HepG2 (cell line): Measurements from ENCODE around the gene ASCC3. TPM values are rescaled to one million over a fixed set of nuclear protein-coding genes. Genes with fewer than 3 reads are reported as not detected.

ENCODE experiments used
- CHD2 ChIP-seq: IDR thresholded peaks from 2 replicates; pipeline ENCODE4 v1.6.1; 2011; ENCODE audit warnings: low read depth, low read length, improper control_type of control experiment
- FOXA3 ChIP-seq: IDR thresholded peaks from 2 replicates; pipeline ENCODE4 v1.6.1; 2016; ENCODE audit warnings: missing genetic modification reagents, missing compliant biosample characterization
- GRHL1 ChIP-seq: sonication (generic); formaldehyde crosslinking; conservative IDR thresholded peaks from 2 replicates; pipeline ENCODE4 v1.8.0; 2022; ENCODE audit warnings: missing genetic modification reagents
- IRF1 ChIP-seq: sonication (generic); formaldehyde crosslinking; IDR thresholded peaks from 2 replicates; pipeline ENCODE4 v1.4.0; 2020; ENCODE audit warnings: low read depth, mild to moderate bottlenecking, missing genetic modification reagents
- MAF1 ChIP-seq: sonication (generic); formaldehyde crosslinking; IDR thresholded peaks from 2 replicates; pipeline ENCODE4 v1.5.0; 2020; ENCODE audit warnings: missing genetic modification reagents, borderline replicate concordance
- MAZ ChIP-seq, 2 experiments: sonication (generic) in 1 of 2; formaldehyde crosslinking in 1 of 2; IDR thresholded peaks; 2 replicates each; pipeline versions ENCODE4 v1.5.0 to v1.6.1; 2012 to 2020; ENCODE audit warnings: low read depth in 2 of 2, mild to moderate bottlenecking in 2 of 2, borderline replicate concordance in 1 of 2, improper control_type of control experiment in 1 of 2, low read length in 1 of 2, missing genetic modification reagents in 1 of 2, moderate library complexity in 1 of 2
- MYC ChIP-seq: sonication (generic); formaldehyde crosslinking; IDR thresholded peaks from 2 replicates; pipeline ENCODE4 v1.9.0; 2021; ENCODE audit warnings: missing genetic modification reagents, borderline replicate concordance
- PHF5A ChIP-seq: IDR thresholded peaks from one replicate; pipeline ENCODE4 v1.6.1; 2018; ENCODE audit warnings: low read depth, missing genetic modification reagents; ENCODE audit not compliant: unreplicated experiment
- RFX5 ChIP-seq: IDR thresholded peaks from 2 replicates; pipeline ENCODE4 v1.6.1; 2011; ENCODE audit warnings: low read depth, low read length, improper control_type of control experiment
- SIX4 ChIP-seq: sonication (generic); formaldehyde crosslinking; IDR thresholded peaks from 2 replicates; pipeline ENCODE4 v1.4.0; 2020; ENCODE audit warnings: missing genetic modification reagents
- TFE3 ChIP-seq: IDR thresholded peaks from 2 replicates; pipeline ENCODE4 v1.6.1; 2016
- ZFP36 ChIP-seq: fragments of 150-350 bp; IDR thresholded peaks from 2 replicates; pipeline ENCODE4 v1.6.1; 2018; ENCODE audit warnings: borderline replicate concordance, low read length, low read depth; ENCODE audit not compliant: partially characterized antibody
- ZFP62 ChIP-seq: sonication (generic); formaldehyde crosslinking; IDR thresholded peaks from 2 replicates; pipeline ENCODE4 v1.4.0; 2020; ENCODE audit warnings: missing genetic modification reagents
- ZFP82 ChIP-seq: sonication (generic); formaldehyde crosslinking; IDR thresholded peaks from 2 replicates; pipeline ENCODE4 v1.5.1; 2020; ENCODE audit warnings: mild to moderate bottlenecking, missing genetic modification reagents, borderline replicate concordance
- ZFP90 ChIP-seq: sonication (generic); formaldehyde crosslinking; IDR thresholded peaks from 2 replicates; pipeline ENCODE4 v1.8.0; 2022; ENCODE audit warnings: missing genetic modification reagents, mild to moderate bottlenecking, inconsistent platforms, borderline replicate concordance
- ZNF160 ChIP-seq: sonication (generic); formaldehyde crosslinking; IDR thresholded peaks from 2 replicates; pipeline ENCODE4 v1.8.0; 2022; ENCODE audit warnings: mild to moderate bottlenecking, inconsistent platforms, missing genetic modification reagents
- ZNF280B ChIP-seq: sonication (generic); formaldehyde crosslinking; IDR thresholded peaks from 2 replicates; pipeline ENCODE4 v1.5.0; 2020; ENCODE audit warnings: missing genetic modification reagents, mild to moderate bottlenecking, borderline replicate concordance
- ZNF282 ChIP-seq: fragments of 450-650 bp; IDR thresholded peaks from 2 replicates; pipeline ENCODE4 v1.6.1; 2018; ENCODE audit not compliant: partially characterized antibody
- ZNF362 ChIP-seq: sonication (generic); formaldehyde crosslinking; IDR thresholded peaks from 2 replicates; pipeline ENCODE4 v1.4.0; 2020; ENCODE audit warnings: missing genetic modification reagents, mild to moderate bottlenecking, borderline replicate concordance
- ZNF616 ChIP-seq: sonication (generic); formaldehyde crosslinking; IDR thresholded peaks from 2 replicates; pipeline ENCODE4 v1.5.0; 2020; ENCODE audit warnings: low read depth, mild to moderate bottlenecking, missing genetic modification reagents
- ZNF761 ChIP-seq: sonication (generic); formaldehyde crosslinking; conservative IDR thresholded peaks from 2 replicates; pipeline ENCODE4 v1.4.0; 2020; ENCODE audit warnings: mild to moderate bottlenecking, missing genetic modification reagents
- ZNF792 ChIP-seq: IDR thresholded peaks from 2 replicates; pipeline ENCODE4 v1.6.1; 2016
- polyA plus RNA-seq, 8 experiments: library from polyadenylated mRNA; depleted of rRNA in 3 of 8; stranded (reverse) in 7 of 8; unstranded in 1 of 8; fragments of >200 nt; fragmentation: Illumina TruSeq in 4 of 8; extraction: Trizol in 4 of 8; gene quantifications; 2 replicates each; pipeline versions ENCODE4 v1.2.1 to v1.2.3, GENCODE V29; 2011 to 2016; ENCODE audit warnings: low read depth in 4 of 8, missing spikeins in 1 of 8, mixed read lengths in 1 of 8; ENCODE audit not compliant: insufficient read depth in 1 of 8
- total RNA-seq, 5 experiments: library from RNA; depleted of rRNA; stranded (reverse); fragments of >200 nt; fragmentation: Illumina TruSeq; extraction: Trizol; gene quantifications; 2 replicates each; pipeline ENCODE4 v1.2.3, GENCODE V29; 2016; ENCODE audit warnings: low read depth in 1 of 5

The ASCC3 gene
- total and polyA plus RNA-seq, 2 of the 13 experiments (the other 11 are each of a cell fraction or from before 2014, with no cell fraction given), result 23.1 to 55.7 TPM

GRCh38 chr6:100880853-100881706, at the start of gene ASCC3 (continued):
- TF ChIP-seq ZFP82 (CRISPR knock-in tag) (peak; percentile 97; the same call in 1 of the 2 replicates), MAF1 (peak; percentile 58), GRHL1 (CRISPR knock-in tag) (no peak), MYC (peak; percentile 90), ZNF362 (peak; percentile 39; the same call in 1 of the 2 replicates), FOXA3 (CRISPR knock-in tag) (peak; percentile 60), ZFP62 (CRISPR knock-in tag) (no peak), ZFP90 (peak; percentile 85; the same call in 1 of the 2 replicates), ZNF160 (CRISPR knock-in tag) (peak; percentile 65; the same call in 1 of the 2 replicates), CHD2 (no peak), TFE3 (CRISPR knock-in tag) (no peak; the same call in 1 of the 2 replicates), SIX4 (CRISPR knock-in tag) (no peak; the same call in 1 of the 2 replicates), MAZ (IDR thresholded peaks at IDR 0.05; ENCODE audit: borderline replicate concordance, low read depth, low read length) (peak; percentile 77), MAZ (CRISPR knock-in tag; IDR thresholded peaks at IDR 0.05; ENCODE audit: low read depth) (peak; percentile 99), ZNF280B (CRISPR knock-in tag) (peak; percentile 84), ZNF282 (no peak), ZNF616 (CRISPR knock-in tag) (peak; percentile 87; the same call in 1 of the 2 replicates), ZNF792 (CRISPR knock-in tag) (peak; percentile 93), ZFP36 (no peak), RFX5 (no peak; the same call in 1 of the 2 replicates), PHF5A (no peak), IRF1 (CRISPR knock-in tag) (peak; percentile 33; the same call in 1 of the 2 replicates), ZNF761 (CRISPR knock-in tag) (peak; percentile 90)
